Measurements from ENCODE around the gene TRABD.

The TRABD gene

GRCh38 chr22:50200461-50201190 is 14.9 kb downstream of the TRABD start, which contains the start of gene SELENOO:
SELENOO (plus strand) TSS chr22:50201011; CDS start chr22:50201037, 26 bp downstream.
- Histone ChIP-seq H3F3A (ENCODE audit: insufficient read depth, low read length) (0 out of 2 replicates have a peak, but pooled peaks cover 9% of the 10 kb centered on the region), H3K4me2 (ENCODE audit: low read depth, low read length) (peak within 1 kb of the TSS; percentile 90), H3K9me3 (replicated peaks; ENCODE audit: insufficient read depth, low read length) (no peaks in the 10 kb centered on the region), H4K20me1 (ENCODE audit: insufficient read depth, low read length) (no peaks in the 10 kb centered on the region), H3K36me3 (replicated peaks; ENCODE audit: insufficient read depth, low read length) (no peaks in the 10 kb centered on the region), H3K9me2 (replicated peaks; ENCODE audit: insufficient read depth, low read length) (no peaks in the 10 kb centered on the region), H3K4me1 (ENCODE audit: low read length) (peaks cover 7% of the 10 kb centered on the region; the same call in 1 of the 2 replicates), H3K27me3 (replicated peaks; ENCODE audit: insufficient read depth, low read length) (no peaks in the 10 kb centered on the region), H3K9ac (ENCODE audit: low read length) (peak within 1 kb of the TSS; percentile 48), H2AFZ (ENCODE audit: low read length) (peak within 1 kb of the TSS; percentile 43; the same call in 1 of the 2 replicates), H3K27ac (ENCODE audit: low read length) (no peak within 1 kb of the TSS), H3K4me3 (ENCODE audit: low read length) (peak within 1 kb of the TSS; percentile 77), H3K79me2 (ENCODE audit: low read length) (peaks cover 17% of the 10 kb centered on the region)
- TF ChIP-seq EZH2 (optimal IDR thresholded peaks at IDR 0.05; ENCODE audit: low read depth, low read length): no peak
- peak; percentile 91 for DNase-seq

GRCh38 chr22:50201191-50202129 is 15.7 kb downstream of the TRABD start:
- Histone ChIP-seq H3K36me3 (replicated peaks; ENCODE audit: insufficient read depth, low read length) (no peaks in the 10 kb centered on the region), H3K9ac (ENCODE audit: low read length) (peak overlapping the region; percentile 45; the same call in 1 of the 2 replicates), H3K27me3 (replicated peaks; ENCODE audit: insufficient read depth, low read length) (no peaks in the 10 kb centered on the region), H3K9me2 (replicated peaks; ENCODE audit: insufficient read depth, low read length) (no peaks in the 10 kb centered on the region), H3K4me2 (ENCODE audit: low read depth, low read length) (peak overlapping the region; percentile 90), H3K79me2 (ENCODE audit: low read length) (peaks cover 17% of the 10 kb centered on the region), H3K27ac (ENCODE audit: low read length) (no peak overlapping the region), H4K20me1 (ENCODE audit: insufficient read depth, low read length) (no peaks in the 10 kb centered on the region), H3F3A (ENCODE audit: insufficient read depth, low read length) (0 out of 2 replicates have a peak, but pooled peaks cover 9% of the 10 kb centered on the region), H3K4me1 (ENCODE audit: low read length) (peaks cover 7% of the 10 kb centered on the region; the same call in 1 of the 2 replicates), H3K9me3 (replicated peaks; ENCODE audit: insufficient read depth, low read length) (no peaks in the 10 kb centered on the region), H2AFZ (ENCODE audit: low read length) (0 out of 2 replicates have a peak overlapping the region, but pooled peaks have one; percentile 23), H3K4me3 (ENCODE audit: low read length) (peak overlapping the region; percentile 77)
- TF ChIP-seq EZH2 (optimal IDR thresholded peaks at IDR 0.05; ENCODE audit: low read depth, low read length) (no peak), EZH2phosphoT487 (IDR thresholded peaks at IDR 0.05; ENCODE audit: low read length) (no peak), CTCF (IDR thresholded peaks at IDR 0.05; ENCODE audit: low read length) (no peak)
- no peak for DNase-seq

- H3K9me3 ChIP-seq (replicated peaks; ENCODE audit: insufficient read depth, low read length): no peaks in the 10 kb centered on the region
- peak overlapping the region; percentile 77 for H3K4me3 ChIP-seq (ENCODE audit: low read length)
- no peaks in the 10 kb centered on the region for H3K27me3 ChIP-seq (replicated peaks; ENCODE audit: insufficient read depth, low read length)
- no peaks in the 10 kb centered on the region for H3K9me2 ChIP-seq (replicated peaks; ENCODE audit: insufficient read depth, low read length)
- peak overlapping the region; percentile 90 for H3K4me2 ChIP-seq (ENCODE audit: low read depth, low read length)
- H3K9ac ChIP-seq (ENCODE audit: low read length): peak overlapping the region; percentile 45; the same call in 1 of the 2 replicates
- H3K79me2 ChIP-seq (ENCODE audit: low read length): peaks cover 17% of the 10 kb centered on the region
- no peak overlapping the region for H3K27ac ChIP-seq (ENCODE audit: low read length)
- DNase-seq: no peak
- no peaks in the 10 kb centered on the region for H4K20me1 ChIP-seq (ENCODE audit: insufficient read depth, low read length)
- H2AFZ ChIP-seq (ENCODE audit: low read length): no peak overlapping the region
- H3K36me3 ChIP-seq (replicated peaks; ENCODE audit: insufficient read depth, low read length): no peaks in the 10 kb centered on the region
- 0 out of 2 replicates have a peak, but pooled peaks cover 6% of the 10 kb centered on the region for H3F3A ChIP-seq (ENCODE audit: insufficient read depth, low read length)
- H3K4me1 ChIP-seq (ENCODE audit: low read length): peaks cover 7% of the 10 kb centered on the region; the same call in 1 of the 2 replicates
- TF ChIP-seq CTCF (IDR thresholded peaks at IDR 0.05; ENCODE audit: low read length): no peak
- TF ChIP-seq EZH2 (optimal IDR thresholded peaks at IDR 0.05; ENCODE audit: low read depth, low read length): no peak
- TF ChIP-seq EZH2phosphoT487 (IDR thresholded peaks at IDR 0.05; ENCODE audit: low read length): no peak
Measured at GRCh38 chr22:50202130-50202666, 16.5 kb downstream of the TRABD start.
